Measurements from ENCODE around the gene CACNA2D1.

Gene CACNA2D1

GRCh38 chr7:82229164-82229563, 214.4 kb downstream of the CACNA2D1 start:
- no peak overlapping the region for H3K23ac ChIP-seq (ENCODE audit: low read depth, low read length, poor library complexity)
- H3K4me1 ChIP-seq (ENCODE audit: control insufficient read depth in 2 of 2, insufficient read depth in 1 of 2, low read depth in 1 of 2, low read length in 2 of 2), result no peaks in the 10 kb centered on the region
- no peaks in the 10 kb centered on the region for H3K9me3 ChIP-seq (replicated peaks in 1 of 2; ENCODE audit: control insufficient read depth in 2 of 2, insufficient read depth in 1 of 2, low read depth in 1 of 2, low read length in 2 of 2)
- H4K91ac ChIP-seq (ENCODE audit: low read depth, low read length, poor library complexity), result no peak overlapping the region
- H3K4ac ChIP-seq (ENCODE audit: low read length), result no peak overlapping the region
- H2BK5ac ChIP-seq (ENCODE audit: low read length), result no peak overlapping the region
- no peaks in the 10 kb centered on the region for H3K79me1 ChIP-seq (ENCODE audit: low read depth, low read length)
- H3K4me2 ChIP-seq (ENCODE audit: insufficient read depth, low read length, poor library complexity, severe bottlenecking), result no peak overlapping the region
- no peak overlapping the region for H2AFZ ChIP-seq (ENCODE audit: low read length)
- H3K27ac ChIP-seq (replicated peaks; ENCODE audit: low read length), result no peak overlapping the region
- H2BK15ac ChIP-seq (ENCODE audit: low read length), result no peak overlapping the region
- no peak overlapping the region for H2AK5ac ChIP-seq (ENCODE audit: low read depth, low read length)
- peak overlapping the region; percentile 49 for H2BK12ac ChIP-seq (ENCODE audit: low read length)
- H3K4me3 ChIP-seq (ENCODE audit: low read length in 2 of 2), result no peak overlapping the region
- H3K9ac ChIP-seq (ENCODE audit: low read depth, low read length, poor library complexity), result no peak overlapping the region
- H3K18ac ChIP-seq (ENCODE audit: low read length), result no peak overlapping the region
- H4K8ac ChIP-seq (ENCODE audit: low read depth, low read length), result no peak overlapping the region
- no peak overlapping the region for H2BK120ac ChIP-seq (ENCODE audit: low read depth, low read length)
- WGBS, 2 donors (ENCODE audit: extremely low coverage in 2 of 2, insufficient read length in 2 of 2, insufficient replicate concordance in 1 of 2), result no CpG with 5 or more reads among the region's 2 CpGs
- no peaks in the 10 kb centered on the region for H3K36me3 ChIP-seq (replicated peaks in 1 of 2; ENCODE audit: control insufficient read depth in 2 of 2, insufficient read depth in 2 of 2, low read length in 2 of 2)
- no peak for DNase-seq (ENCODE audit: low spot score)
- no peaks in the 10 kb centered on the region for H3K27me3 ChIP-seq (ENCODE audit: control insufficient read depth in 3 of 3, insufficient read depth in 3 of 3, low read depth in 1 of 3, low read length in 3 of 3)
- no peak overlapping the region for H3K14ac ChIP-seq (ENCODE audit: low read length)

GRCh38 chr7:82226191-82226590, 217.4 kb downstream of the CACNA2D1 start:
- WGBS, 2 donors (ENCODE audit: extremely low coverage in 2 of 2, insufficient read length in 2 of 2, insufficient replicate concordance in 1 of 2), result no CpG with 5 or more reads among the region's 3 CpGs
- Histone ChIP-seq H2AK5ac (ENCODE audit: low read depth, low read length) (no peak overlapping the region), H3K4me1 (ENCODE audit: control insufficient read depth in 2 of 2, insufficient read depth in 1 of 2, low read depth in 1 of 2, low read length in 2 of 2) (no peaks in the 10 kb centered on the region)

DNA sequence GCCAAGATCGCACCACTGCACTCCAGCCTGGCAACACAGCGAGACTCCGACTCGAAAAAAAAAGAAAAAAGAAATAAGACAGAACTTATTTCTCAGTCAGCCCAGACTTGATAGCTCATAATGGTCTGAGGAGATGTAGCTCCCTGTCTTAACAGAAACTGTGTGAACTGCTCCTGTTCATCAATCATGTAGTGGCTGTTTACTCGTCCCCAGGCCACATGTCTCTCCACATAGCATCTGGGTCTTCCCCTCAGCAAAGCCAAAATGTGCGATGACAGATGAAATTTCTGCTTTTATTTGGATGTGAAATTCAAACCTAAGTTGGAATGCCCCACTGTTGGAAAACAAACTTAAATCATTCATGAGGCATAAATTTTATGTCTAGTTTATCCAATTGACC, 219.0 kb downstream of the CACNA2D1 start:
- H3K18ac ChIP-seq (ENCODE audit: low read length), result no peak overlapping the region
- no peak overlapping the region for H2BK120ac ChIP-seq (ENCODE audit: low read depth, low read length)
- H3K4ac ChIP-seq (ENCODE audit: low read length), result no peak overlapping the region
- H2BK12ac ChIP-seq (ENCODE audit: low read length), result no peak overlapping the region
- H3K9ac ChIP-seq (ENCODE audit: low read depth, low read length, poor library complexity), result no peak overlapping the region
- no peak overlapping the region for H3K4me3 ChIP-seq (ENCODE audit: low read length in 2 of 2)
- no peak overlapping the region for H3K27ac ChIP-seq (replicated peaks; ENCODE audit: low read length)
- no peaks in the 10 kb centered on the region for H3K4me1 ChIP-seq (ENCODE audit: control insufficient read depth in 2 of 2, insufficient read depth in 1 of 2, low read depth in 1 of 2, low read length in 2 of 2)
- H3K4me2 ChIP-seq (ENCODE audit: insufficient read depth, low read length, poor library complexity, severe bottlenecking), result no peak overlapping the region
- H3K79me1 ChIP-seq (ENCODE audit: low read depth, low read length), result no peaks in the 10 kb centered on the region
- no peak overlapping the region for H2BK15ac ChIP-seq (ENCODE audit: low read length)
- H4K8ac ChIP-seq (ENCODE audit: low read depth, low read length), result no peak overlapping the region
- H3K9me3 ChIP-seq (replicated peaks in 1 of 2; ENCODE audit: control insufficient read depth in 2 of 2, insufficient read depth in 1 of 2, low read depth in 1 of 2, low read length in 2 of 2), result no peaks in the 10 kb centered on the region
- H4K91ac ChIP-seq (ENCODE audit: low read depth, low read length, poor library complexity), result no peak overlapping the region
- H3K27me3 ChIP-seq (ENCODE audit: control insufficient read depth in 3 of 3, insufficient read depth in 3 of 3, low read depth in 1 of 3, low read length in 3 of 3), result no peaks in the 10 kb centered on the region
- no peak overlapping the region for H3K23ac ChIP-seq (ENCODE audit: low read depth, low read length, poor library complexity)
- H3K36me3 ChIP-seq (replicated peaks in 1 of 2; ENCODE audit: control insufficient read depth in 2 of 2, insufficient read depth in 2 of 2, low read length in 2 of 2), result no peaks in the 10 kb centered on the region
- H2AK5ac ChIP-seq (ENCODE audit: low read depth, low read length), result no peak overlapping the region
- WGBS, 2 donors (ENCODE audit: extremely low coverage in 2 of 2, insufficient read length in 2 of 2, insufficient replicate concordance in 1 of 2), result no CpG with 5 or more reads among the region's 6 CpGs
- DNase-seq (ENCODE audit: low spot score), result no peak
- H2AFZ ChIP-seq (ENCODE audit: low read length), result no peak overlapping the region
- H2BK5ac ChIP-seq (ENCODE audit: low read length), result no peak overlapping the region
- H3K14ac ChIP-seq (ENCODE audit: low read length), result no peak overlapping the region

More at GRCh38 chr7:82226191-82226590, 217.4 kb downstream of the CACNA2D1 start:
- DNase-seq (ENCODE audit: low spot score), result no peak
- H2AFZ ChIP-seq (ENCODE audit: low read length), result no peak overlapping the region
- no peaks in the 10 kb centered on the region for H3K79me1 ChIP-seq (ENCODE audit: low read depth, low read length)
- H3K4ac ChIP-seq (ENCODE audit: low read length), result no peak overlapping the region
- no peak overlapping the region for H2BK15ac ChIP-seq (ENCODE audit: low read length)
- no peaks in the 10 kb centered on the region for H3K27me3 ChIP-seq (ENCODE audit: control insufficient read depth in 3 of 3, insufficient read depth in 3 of 3, low read depth in 1 of 3, low read length in 3 of 3)
- no peak overlapping the region for H4K8ac ChIP-seq (ENCODE audit: low read depth, low read length)
- H3K4me2 ChIP-seq (ENCODE audit: insufficient read depth, low read length, poor library complexity, severe bottlenecking), result no peak overlapping the region
- H3K18ac ChIP-seq (ENCODE audit: low read length), result no peak overlapping the region
- H3K9ac ChIP-seq (ENCODE audit: low read depth, low read length, poor library complexity), result no peak overlapping the region
- H2BK120ac ChIP-seq (ENCODE audit: low read depth, low read length), result no peak overlapping the region
- no peak overlapping the region for H3K4me3 ChIP-seq (ENCODE audit: low read length in 2 of 2)
- no peaks in the 10 kb centered on the region for H3K9me3 ChIP-seq (replicated peaks in 1 of 2; ENCODE audit: control insufficient read depth in 2 of 2, insufficient read depth in 1 of 2, low read depth in 1 of 2, low read length in 2 of 2)
- no peak overlapping the region for H3K23ac ChIP-seq (ENCODE audit: low read depth, low read length, poor library complexity)
- H2BK12ac ChIP-seq (ENCODE audit: low read length), result no peak overlapping the region
- no peak overlapping the region for H4K91ac ChIP-seq (ENCODE audit: low read depth, low read length, poor library complexity)
- H2BK5ac ChIP-seq (ENCODE audit: low read length), result no peak overlapping the region
- H3K36me3 ChIP-seq (replicated peaks in 1 of 2; ENCODE audit: control insufficient read depth in 2 of 2, insufficient read depth in 2 of 2, low read length in 2 of 2), result no peaks in the 10 kb centered on the region
- H3K14ac ChIP-seq (ENCODE audit: low read length), result no peak overlapping the region
- no peak overlapping the region for H3K27ac ChIP-seq (replicated peaks; ENCODE audit: low read length)

- Histone ChIP-seq H4K91ac (ENCODE audit: low read depth, low read length, poor library complexity) (no peak overlapping the region), H2BK5ac (ENCODE audit: low read length) (no peak overlapping the region), H3K14ac (ENCODE audit: low read length) (no peak overlapping the region), H3K4me2 (ENCODE audit: insufficient read depth, low read length, poor library complexity, severe bottlenecking) (no peak overlapping the region), H2AFZ (ENCODE audit: low read length) (no peak overlapping the region), H3K4me3 (ENCODE audit: low read length in 2 of 2) (no peak overlapping the region), H3K9ac (ENCODE audit: low read depth, low read length, poor library complexity) (no peak overlapping the region), H3K79me1 (ENCODE audit: low read depth, low read length) (no peaks in the 10 kb centered on the region), H2AK5ac (ENCODE audit: low read depth, low read length) (no peak overlapping the region), H2BK15ac (ENCODE audit: low read length) (no peak overlapping the region), H4K8ac (ENCODE audit: low read depth, low read length) (no peak overlapping the region), H2BK120ac (ENCODE audit: low read depth, low read length) (no peak overlapping the region), H3K23ac (ENCODE audit: low read depth, low read length, poor library complexity) (no peak overlapping the region), H3K9me3 (replicated peaks in 1 of 2; ENCODE audit: control insufficient read depth in 2 of 2, insufficient read depth in 1 of 2, low read depth in 1 of 2, low read length in 2 of 2) (no peaks in the 10 kb centered on the region), H3K27ac (replicated peaks; ENCODE audit: low read length) (no peak overlapping the region), H3K27me3 (ENCODE audit: control insufficient read depth in 3 of 3, insufficient read depth in 3 of 3, low read depth in 1 of 3, low read length in 3 of 3) (no peaks in the 10 kb centered on the region), H3K36me3 (replicated peaks in 1 of 2; ENCODE audit: control insufficient read depth in 2 of 2, insufficient read depth in 2 of 2, low read length in 2 of 2) (no peaks in the 10 kb centered on the region), H3K4me1 (ENCODE audit: control insufficient read depth in 2 of 2, insufficient read depth in 1 of 2, low read depth in 1 of 2, low read length in 2 of 2) (no peaks in the 10 kb centered on the region), H3K18ac (ENCODE audit: low read length) (no peak overlapping the region), H3K4ac (ENCODE audit: low read length) (no peak overlapping the region), H2BK12ac (ENCODE audit: low read length) (no peak overlapping the region)
- no CpG with 5 or more reads among the region's 3 CpGs for WGBS, 2 donors (ENCODE audit: extremely low coverage in 2 of 2, insufficient read length in 2 of 2, insufficient replicate concordance in 1 of 2)
- no peak for DNase-seq (ENCODE audit: low spot score)
Measured at GRCh38 chr7:82223580-82223979, 220.0 kb downstream of the CACNA2D1 start.
